Neuronal stem cell (in vitro differentiated cells): Measurements from ENCODE around the gene APOM.

ENCODE experiments used
- DNase-seq: peaks from one replicate; pipeline ENCODE4 v3.0.0-alpha.2; 2013; ENCODE audit warnings: low spot score
- H2AFZ ChIP-seq: one replicate; pipeline ENCODE4 v1.6.1; 2013; ENCODE audit warnings: mild to moderate bottlenecking, low read length, inconsistent platforms
- H2AK5ac ChIP-seq: 2 replicates; pipeline ENCODE4 v1.6.1; 2013; ENCODE audit warnings: low read depth, mild to moderate bottlenecking, inconsistent platforms, low read length, moderate library complexity, mixed read lengths
- H2BK120ac ChIP-seq: 2 replicates; pipeline ENCODE4 v1.6.1; 2013; ENCODE audit warnings: low read depth, mild to moderate bottlenecking, inconsistent platforms, low read length, moderate library complexity, mixed read lengths
- H2BK12ac ChIP-seq: one replicate; pipeline ENCODE4 v1.6.1; 2013; ENCODE audit warnings: low read length, inconsistent platforms
- H2BK15ac ChIP-seq: 2 replicates; pipeline ENCODE4 v1.6.1; 2013; ENCODE audit warnings: mild to moderate bottlenecking, low read length, inconsistent platforms, mixed read lengths
- H2BK5ac ChIP-seq: one replicate; pipeline ENCODE4 v1.6.1; 2013; ENCODE audit warnings: inconsistent platforms, mild to moderate bottlenecking, low read length, moderate library complexity
- H3K14ac ChIP-seq: one replicate; pipeline ENCODE4 v1.6.1; 2013; ENCODE audit warnings: low read length, inconsistent platforms
- H3K18ac ChIP-seq: 2 replicates; pipeline ENCODE4 v1.6.1; 2013; ENCODE audit warnings: low read length, inconsistent platforms
- H3K23ac ChIP-seq: 2 replicates; pipeline ENCODE4 v1.6.1; 2013; ENCODE audit warnings: low read depth, mild to moderate bottlenecking, mixed read lengths, low read length, inconsistent platforms; ENCODE audit not compliant: poor library complexity
- H3K27ac ChIP-seq: replicated peaks from 3 replicates; pipeline ENCODE4 v1.5.1; 2013; ENCODE audit warnings: low read length, inconsistent platforms
- H3K27me3 ChIP-seq, 3 experiments: 2 replicates each; pipeline ENCODE4 v1.6.1; 2013; ENCODE audit warnings: low read length in 3 of 3, mild to moderate bottlenecking in 2 of 3, inconsistent platforms in 1 of 3, low read depth in 1 of 3, mixed read lengths in 1 of 3, moderate library complexity in 1 of 3; ENCODE audit not compliant: control insufficient read depth in 3 of 3, insufficient read depth in 3 of 3
- H3K36me3 ChIP-seq, 2 donors: replicated peaks in 1 of 2; 2 replicates each; pipeline ENCODE4 v1.6.1; 2013; ENCODE audit warnings: low read length in 2 of 2; ENCODE audit not compliant: control insufficient read depth in 2 of 2, insufficient read depth in 2 of 2
- H3K4ac ChIP-seq: 2 replicates; pipeline ENCODE4 v1.6.1; 2013; ENCODE audit warnings: inconsistent platforms, mild to moderate bottlenecking, low read length, moderate library complexity
- H3K4me1 ChIP-seq, 2 donors: 1 replicate in 1 of 2; 2 replicates in 1 of 2; pipeline ENCODE4 v1.6.1; 2013; ENCODE audit warnings: low read length in 2 of 2, low read depth in 1 of 2; ENCODE audit not compliant: control insufficient read depth in 2 of 2, insufficient read depth in 1 of 2
- H3K4me2 ChIP-seq: one replicate; pipeline ENCODE4 v1.6.1; 2013; ENCODE audit warnings: mild to moderate bottlenecking, low read length, inconsistent platforms; ENCODE audit not compliant: insufficient read depth, poor library complexity, severe bottlenecking
- H3K4me3 ChIP-seq, 2 donors: 2 replicates each; pipeline ENCODE4 v1.5.1; 2013; ENCODE audit warnings: low read length in 2 of 2, mild to moderate bottlenecking in 2 of 2, inconsistent platforms in 1 of 2, moderate library complexity in 1 of 2
- H3K79me1 ChIP-seq: one replicate; pipeline ENCODE4 v1.6.1; 2013; ENCODE audit warnings: low read depth, mild to moderate bottlenecking, inconsistent platforms, low read length, moderate library complexity
- H3K9ac ChIP-seq: one replicate; pipeline ENCODE4 v1.6.1; 2013; ENCODE audit warnings: mild to moderate bottlenecking, low read depth, low read length, inconsistent platforms; ENCODE audit not compliant: poor library complexity
- H3K9me3 ChIP-seq, 2 donors: replicated peaks in 1 of 2; 2 replicates each; pipeline versions ENCODE3 to v1.6.1; 2013; ENCODE audit warnings: low read length in 2 of 2, mild to moderate bottlenecking in 2 of 2, inconsistent platforms in 1 of 2, low read depth in 1 of 2, mixed read lengths in 1 of 2, moderate library complexity in 1 of 2; ENCODE audit not compliant: control insufficient read depth in 2 of 2, insufficient read depth in 1 of 2
- H4K8ac ChIP-seq: one replicate; pipeline ENCODE4 v1.6.1; 2013; ENCODE audit warnings: low read depth, mild to moderate bottlenecking, inconsistent platforms, low read length, moderate library complexity
- H4K91ac ChIP-seq: one replicate; pipeline ENCODE4 v1.6.1; 2013; ENCODE audit warnings: low read length, low read depth, mild to moderate bottlenecking, inconsistent platforms; ENCODE audit not compliant: poor library complexity
- WGBS, 2 donors: extraction: QIAGEN DNeasy Blood & Tissue Kit; methylation state at CpG; one replicate each; pipeline ENCODE4 v1.1.7; 2013; ENCODE audit warnings: missing lambda C conversion rate in 2 of 2, mixed read lengths in 1 of 2; ENCODE audit not compliant: insufficient read length in 2 of 2, insufficient replicate concordance in 1 of 2; ENCODE audit errors: extremely low coverage in 2 of 2; 5-methylcytosine and 5-hydroxymethylcytosine counted together

The APOM gene

DNA sequence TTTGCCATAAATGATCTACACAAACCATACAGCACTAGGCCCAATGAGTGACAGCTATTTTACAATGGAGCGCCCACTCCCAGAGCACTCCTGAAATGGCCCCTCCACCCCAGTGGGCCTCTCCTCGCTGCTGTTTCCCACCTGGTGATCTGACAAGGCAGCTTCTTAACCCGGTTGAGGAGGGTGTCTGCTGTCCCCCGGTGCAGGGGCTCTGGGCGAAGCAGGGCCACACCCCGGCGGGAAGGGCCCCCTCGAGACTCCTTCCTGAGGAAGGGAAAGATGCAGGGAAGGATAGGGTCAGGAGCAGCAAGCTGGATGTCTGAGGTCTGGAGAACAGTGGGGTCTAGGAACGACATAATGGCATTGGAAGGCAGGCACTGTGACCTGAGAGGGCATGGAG, 37.2 kb downstream of the APOM start:
- Histone ChIP-seq H4K8ac (no peak overlapping the region), H2AK5ac (no peak overlapping the region), H2BK15ac (no peak overlapping the region), H3K4me2 (no peak overlapping the region), H3K23ac (no peak overlapping the region), H3K9me3 (no peaks in the 10 kb centered on the region), H3K9ac (no peak overlapping the region), H4K91ac (no peak overlapping the region), H2BK12ac (no peak overlapping the region), H3K79me1 (no peaks in the 10 kb centered on the region), H3K27me3 (no peaks in the 10 kb centered on the region), H3K4me3 (no peak overlapping the region), H2BK5ac (no peak overlapping the region), H3K14ac (no peak overlapping the region), H3K27ac (no peak overlapping the region), H3K18ac (no peak overlapping the region), H3K4ac (no peak overlapping the region), H3K4me1 (peaks cover 0 to 2% of the 10 kb centered on the region in 2 donors), H2BK120ac (no peak overlapping the region), H2AFZ (no peak overlapping the region), H3K36me3 (peaks cover 46 to 95% of the 10 kb centered on the region in 2 donors)
- WGBS, 2 donors: no CpG with 5 or more reads among the region's 9 CpGs
- DNase-seq: no peak

DNA sequence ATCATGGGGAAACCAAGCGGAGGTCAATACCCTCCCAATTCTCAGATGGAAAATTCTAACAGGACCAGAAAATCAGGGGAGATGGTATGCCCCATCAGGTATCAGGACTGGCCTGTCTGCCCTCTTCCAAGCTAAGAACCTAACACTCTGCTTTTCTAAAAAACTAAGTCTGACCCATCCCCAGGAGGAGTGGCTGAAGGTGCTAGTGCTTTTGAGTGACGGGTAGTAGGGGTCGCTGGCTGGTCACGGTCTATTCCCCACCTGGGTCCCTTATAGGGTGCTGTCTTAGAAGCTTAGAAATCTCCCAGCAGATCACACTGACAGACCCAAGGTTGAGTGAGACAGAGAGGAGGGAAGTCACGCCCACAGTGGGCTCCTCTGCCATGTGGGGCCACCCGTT, 37.8 kb downstream of the APOM start:
- H3K18ac ChIP-seq: no peak overlapping the region
- H2BK120ac ChIP-seq: no peak overlapping the region
- no peak overlapping the region for H3K4me2 ChIP-seq
- no peak overlapping the region for H3K27ac ChIP-seq
- peaks cover 0 to 2% of the 10 kb centered on the region in 2 donors for H3K4me1 ChIP-seq
- H3K4ac ChIP-seq: no peak overlapping the region
- no peak overlapping the region for H3K23ac ChIP-seq
- no peaks in the 10 kb centered on the region for H3K79me1 ChIP-seq
- H2BK5ac ChIP-seq: no peak overlapping the region
- H3K9me3 ChIP-seq: no peaks in the 10 kb centered on the region
- peak overlapping the region in 1 of 2 donors; percentile 16 for H3K4me3 ChIP-seq
- H3K36me3 ChIP-seq: peaks cover 41 to 94% of the 10 kb centered on the region in 2 donors
- H2BK15ac ChIP-seq: no peak overlapping the region
- no peak for DNase-seq
- H3K14ac ChIP-seq: no peak overlapping the region
- no peak overlapping the region for H4K91ac ChIP-seq
- no CpG with 5 or more reads among the region's 6 CpGs for WGBS, 2 donors
- H2AK5ac ChIP-seq: no peak overlapping the region
- no peaks in the 10 kb centered on the region for H3K27me3 ChIP-seq
- no peak overlapping the region for H3K9ac ChIP-seq
- H4K8ac ChIP-seq: no peak overlapping the region
- no peak overlapping the region for H2BK12ac ChIP-seq
- H2AFZ ChIP-seq: no peak overlapping the region

DNA sequence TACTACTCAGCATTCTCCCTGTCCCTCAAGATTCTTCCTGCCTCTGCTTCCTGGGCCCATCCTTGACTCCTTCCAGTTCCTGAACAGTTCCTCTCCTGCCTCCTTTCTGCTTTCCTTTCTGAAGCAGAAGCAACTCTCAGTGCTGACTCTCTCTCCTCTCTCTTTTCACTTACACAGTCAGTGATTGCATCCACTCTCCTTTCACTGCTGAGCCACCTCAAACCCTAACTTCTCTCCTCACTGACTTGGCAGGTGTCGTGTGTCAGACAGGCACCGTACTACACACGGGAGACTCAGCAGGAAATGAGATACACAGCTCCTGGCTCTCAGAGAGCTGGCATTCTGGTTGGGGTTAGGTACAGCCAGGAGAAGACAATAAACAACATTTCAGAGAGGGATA, 41.9 kb downstream of the APOM start:
- Histone ChIP-seq H3K4me2 (no peak overlapping the region), H2AFZ (no peak overlapping the region), H3K23ac (no peak overlapping the region), H3K27me3 (no peaks in the 10 kb centered on the region), H2BK12ac (no peak overlapping the region), H3K4me3 (peak overlapping the region in 1 of 2 donors; percentile 17), H2BK120ac (no peak overlapping the region), H3K27ac (no peak overlapping the region), H3K14ac (no peak overlapping the region), H3K9ac (no peak overlapping the region), H3K36me3 (peaks cover 22 to 85% of the 10 kb centered on the region in 2 donors), H4K91ac (no peak overlapping the region), H4K8ac (no peak overlapping the region), H2BK15ac (no peak overlapping the region), H3K4me1 (peaks cover 6 to 7% of the 10 kb centered on the region in 2 donors), H2AK5ac (no peak overlapping the region), H3K4ac (no peak overlapping the region), H3K79me1 (peaks cover 3% of the 10 kb centered on the region), H2BK5ac (no peak overlapping the region), H3K18ac (no peak overlapping the region), H3K9me3 (no peaks in the 10 kb centered on the region)
- no peak for DNase-seq
- whole genome bisulfite sequencing, 2 donors: no CpG with 5 or more reads among the region's 3 CpGs

- Histone ChIP-seq H2AK5ac (no peak overlapping the region), H2BK5ac (no peak overlapping the region), H2BK12ac (no peak overlapping the region), H3K4me1 (peaks cover 6 to 7% of the 10 kb centered on the region in 2 donors), H3K27ac (no peak overlapping the region), H3K9me3 (no peaks in the 10 kb centered on the region), H3K14ac (no peak overlapping the region), H2AFZ (no peak overlapping the region), H4K8ac (no peak overlapping the region), H3K4me2 (no peak overlapping the region), H3K4me3 (peak overlapping the region in 1 of 2 donors; percentile 14), H3K27me3 (no peaks in the 10 kb centered on the region), H3K18ac (no peak overlapping the region), H2BK15ac (no peak overlapping the region), H3K23ac (no peak overlapping the region), H3K79me1 (peaks cover 3% of the 10 kb centered on the region), H3K9ac (no peak overlapping the region), H3K4ac (no peak overlapping the region), H2BK120ac (no peak overlapping the region), H3K36me3 (peaks cover 12 to 54% of the 10 kb centered on the region in 2 donors), H4K91ac (no peak overlapping the region)
- WGBS, 2 donors: no CpG with 5 or more reads among the region's 5 CpGs
- no peak for DNase-seq
These were observed 45.2 kb downstream of the APOM start for GRCh38 chr6:31700740-31701401.
